Natural killer cell treated with Interleukin-12 subunit alpha and Interleukin-12 subunit beta and Interleukin-15 and Interleukin-18, amount 100 ng/mL, for 72 hours (primary cell): ENCODE results near the gene MTA2. TPM values are rescaled to one million over a fixed set of nuclear protein-coding genes. Genes with fewer than 3 reads are reported as not detected.
A peak's percentile ranks its signal among the peaks of the same experiment; 100 is the strongest.

Source experiments
- ATAC-seq, 2 donors: fragments of 150-1000 bp; cut with Tn5 transposase in 1 of 2; sonication (Bioruptor Pico), chemical (Tn5 transposase) in 1 of 2; 2 replicates each; pipeline ENCODE4 v1.10.0; 2021
- DNase-seq: peaks from one replicate; pipeline ENCODE4 v3.0.0; 2022; ENCODE audit warnings: low spot score
- H3K27ac Mint-ChIP-seq, 2 donors: 1 replicate in 1 of 2; 2 replicates in 1 of 2; pipeline ENCODE4 v1.8.0; 2022; ENCODE audit warnings: mixed read lengths in 2 of 2, mild to moderate bottlenecking in 1 of 2, moderate library complexity in 1 of 2
- H3K27me3 Mint-ChIP-seq, 2 donors: 1 replicate in 1 of 2; 2 replicates in 1 of 2; pipeline ENCODE4 v1.8.0; 2022; ENCODE audit warnings: mixed read lengths in 2 of 2
- H3K36me3 Mint-ChIP-seq: one replicate; pipeline ENCODE4 v1.8.0; 2022; ENCODE audit warnings: mixed read lengths
- H3K4me1 Mint-ChIP-seq, 2 donors: 1 replicate in 1 of 2; 2 replicates in 1 of 2; pipeline ENCODE4 v1.8.0; 2022; ENCODE audit warnings: low read depth in 2 of 2, mixed read lengths in 2 of 2, mild to moderate bottlenecking in 1 of 2
- H3K4me3 Mint-ChIP-seq: one replicate; pipeline ENCODE4 v1.8.0; 2022; ENCODE audit warnings: mixed read lengths
- H3K9me3 Mint-ChIP-seq: 2 replicates; pipeline ENCODE4 v1.8.0; 2022; ENCODE audit warnings: mixed read lengths
- total RNA-seq, 2 donors: library from RNA; stranded (reverse); gene quantifications; one replicate each; pipeline ENCODE4 v1.2.3, GENCODE V29; 2022

Gene MTA2
- total RNA-seq, 2 donors from 2014 or later: 234 to 259 TPM

DNA sequence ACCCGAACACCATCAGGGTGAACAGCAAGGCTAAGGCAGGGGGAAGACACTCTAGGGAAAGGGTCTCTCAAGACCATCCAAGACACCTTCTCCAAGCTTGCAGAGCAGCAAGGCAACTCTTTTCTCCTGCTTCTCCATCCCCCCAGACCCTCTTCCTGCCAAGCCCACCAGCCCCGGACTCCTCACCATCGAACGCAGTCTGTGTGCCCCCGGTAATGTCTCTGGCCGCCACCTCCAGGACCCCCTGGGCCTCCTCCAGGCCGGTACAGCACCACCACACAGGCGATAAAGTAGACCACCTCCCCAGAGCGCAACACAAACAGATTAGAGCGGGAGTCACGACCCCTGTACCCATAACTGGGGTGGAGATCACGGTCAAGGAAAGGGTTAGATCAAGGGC is 7.1 kb upstream of the MTA2 start:
- peak overlapping the region; percentile 25 for H3K4me3 Mint-ChIP-seq
- H3K4me1 Mint-ChIP-seq: peaks cover 38 to 41% of the 10 kb centered on the region in 2 donors
- no peaks in the 10 kb centered on the region for H3K27me3 Mint-ChIP-seq
- H3K36me3 Mint-ChIP-seq: peaks cover 5% of the 10 kb centered on the region
- no peaks in the 10 kb centered on the region for H3K9me3 Mint-ChIP-seq
- ATAC-seq: no peak
- no peak for DNase-seq
- H3K27ac Mint-ChIP-seq: peak overlapping the region; percentile 38 to 47

DNA sequence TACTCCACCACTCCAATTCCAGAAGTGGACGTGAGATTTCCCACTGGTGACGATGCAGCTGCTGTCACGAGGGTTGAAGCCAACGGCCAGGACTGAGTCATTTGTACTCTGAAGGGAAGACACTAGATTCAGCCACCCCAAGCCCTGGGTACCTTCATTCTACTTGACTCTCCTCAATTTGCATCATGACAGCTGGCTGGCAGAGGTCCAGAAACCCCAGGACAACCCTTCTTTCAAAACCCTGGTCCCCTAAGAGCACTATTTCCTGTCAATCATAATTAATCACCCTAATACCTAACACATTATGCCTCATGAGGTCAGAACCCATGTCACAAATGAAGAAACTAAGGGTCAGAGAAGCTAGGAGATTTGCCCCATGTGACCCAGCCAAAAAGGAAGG is 6.0 kb upstream of the MTA2 start:
- H3K27ac Mint-ChIP-seq: peak overlapping the region; percentile 50 to 58

DNA sequence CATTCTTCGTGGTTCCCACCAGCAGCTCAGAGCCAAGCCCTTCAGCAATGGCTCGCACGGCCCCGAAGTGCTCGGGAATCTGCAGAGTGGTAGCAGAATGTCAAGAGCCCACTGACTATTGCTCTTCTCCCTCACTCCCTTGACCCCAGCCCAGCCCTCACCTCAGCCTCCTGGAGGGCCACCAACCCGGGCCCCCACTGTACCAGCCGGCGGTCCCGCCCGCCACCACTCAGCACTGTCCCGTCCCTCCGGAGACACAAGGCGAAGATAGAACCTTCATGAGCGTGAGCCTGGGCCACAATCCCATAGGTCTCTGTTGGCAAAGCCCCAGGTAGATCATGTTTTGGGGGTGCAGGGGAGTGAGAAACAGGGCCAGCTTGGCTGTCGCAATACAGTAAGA is 4.2 kb upstream of the MTA2 start:
- no peak for ATAC-seq
- Mint-ChIP-seq H3K27ac (no peak overlapping the region), H3K9me3 (no peaks in the 10 kb centered on the region), H3K36me3 (peaks cover 11% of the 10 kb centered on the region), H3K4me1 (peaks cover 39 to 45% of the 10 kb centered on the region in 2 donors), H3K27me3 (no peaks in the 10 kb centered on the region), H3K4me3 (no peak overlapping the region)
- DNase-seq: no peak

More for the DNA sequence above, 6.0 kb upstream of the MTA2 start:
- ATAC-seq: no peak
- Mint-ChIP-seq H3K27me3 (no peaks in the 10 kb centered on the region), H3K9me3 (no peaks in the 10 kb centered on the region), H3K4me1 (peaks cover 45% of the 10 kb centered on the region in 2 donors), H3K4me3 (no peak overlapping the region), H3K36me3 (peaks cover 11% of the 10 kb centered on the region)
- DNase-seq: no peak

DNA sequence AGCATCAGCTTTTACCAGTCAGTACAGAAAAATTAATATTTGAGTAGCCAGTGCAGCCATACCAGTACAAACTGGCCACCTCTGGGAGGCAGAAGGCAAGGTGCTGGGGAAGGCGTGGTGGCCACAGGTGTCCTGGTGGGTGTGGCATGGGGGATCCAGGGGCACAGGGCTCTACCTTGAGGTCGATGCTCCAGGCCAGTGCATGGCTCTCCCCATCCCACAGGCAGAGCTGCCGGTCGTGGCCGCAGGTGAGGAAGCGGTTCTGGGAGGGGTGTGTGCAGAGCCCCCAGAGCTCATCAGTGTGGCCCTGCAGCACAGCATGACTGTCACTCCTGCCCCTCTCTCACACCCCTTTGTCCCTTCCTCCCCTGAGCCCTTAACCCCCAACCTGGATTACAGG is 3.8 kb upstream of the MTA2 start:
- H3K27ac Mint-ChIP-seq: no peak overlapping the region
- DNase-seq (no peak), ATAC-seq (no peak)
- H3K36me3 Mint-ChIP-seq: peaks cover 13% of the 10 kb centered on the region
- H3K27me3 Mint-ChIP-seq: no peaks in the 10 kb centered on the region
- H3K9me3 Mint-ChIP-seq: no peaks in the 10 kb centered on the region
- no peak overlapping the region for H3K4me3 Mint-ChIP-seq
- peaks cover 40 to 42% of the 10 kb centered on the region in 2 donors for H3K4me1 Mint-ChIP-seq

DNA sequence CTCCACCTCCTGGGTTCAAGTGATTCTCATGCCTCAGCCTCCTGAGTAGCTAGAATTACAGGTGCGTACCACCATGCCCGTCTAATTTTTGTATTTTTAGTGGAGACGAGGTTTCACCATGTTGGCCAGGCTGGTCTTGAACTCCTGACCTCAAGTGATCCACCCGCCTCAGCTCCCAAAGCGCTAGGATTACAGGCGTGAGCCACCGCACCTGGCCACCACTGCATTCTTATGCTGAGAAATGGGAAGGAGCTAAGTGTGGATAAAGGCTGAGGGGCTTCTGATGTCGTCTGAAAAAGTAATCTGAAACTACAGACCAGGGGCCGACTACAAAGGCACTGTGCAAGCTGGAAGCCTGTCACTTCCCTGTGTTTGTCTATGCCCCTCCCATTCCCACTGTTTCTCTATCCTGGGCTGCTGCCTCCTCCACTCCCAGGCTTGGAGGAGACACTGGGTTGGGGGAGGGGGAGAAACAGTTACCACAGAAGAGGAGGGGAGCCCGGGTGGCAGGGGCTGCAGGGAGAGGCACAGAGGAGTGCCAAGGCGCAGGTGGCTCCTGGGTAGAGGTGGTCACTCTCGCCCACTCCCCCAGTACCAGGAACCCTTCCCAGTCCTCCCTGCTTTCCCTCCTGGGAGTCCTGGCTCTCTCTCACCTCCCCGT is 2.9 kb upstream of the MTA2 start:
- Mint-ChIP-seq H3K9me3 (no peaks in the 10 kb centered on the region), H3K27ac (no peak overlapping the region), H3K4me3 (no peak overlapping the region), H3K4me1 (peaks cover 43% of the 10 kb centered on the region in 2 donors), H3K27me3 (no peaks in the 10 kb centered on the region), H3K36me3 (peaks cover 22% of the 10 kb centered on the region)
- no peak for DNase-seq
- ATAC-seq: no peak

DNA sequence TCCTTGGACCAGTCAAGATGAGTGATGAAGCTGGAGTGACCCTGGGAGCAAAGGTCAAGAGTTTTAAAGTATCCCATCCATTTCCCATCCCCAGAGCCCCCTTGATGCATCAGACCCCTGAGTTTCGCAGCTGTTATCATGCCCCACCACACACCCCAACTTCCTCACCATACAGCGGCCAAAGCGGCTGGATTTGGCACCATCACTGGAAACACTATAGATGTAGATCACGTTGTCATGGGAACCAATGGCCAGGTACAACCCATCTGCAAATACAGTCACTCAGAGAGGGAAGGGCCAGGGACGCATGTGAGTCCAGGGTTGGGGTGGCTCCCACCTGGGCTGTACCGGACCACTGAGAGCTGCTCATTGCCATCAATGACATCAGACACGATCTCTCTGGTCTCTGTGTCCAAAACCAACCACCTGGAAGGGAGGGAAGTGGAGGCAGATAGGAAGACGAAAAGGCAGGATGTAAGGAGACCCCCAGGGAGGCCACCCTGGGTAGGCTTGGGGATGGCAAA is 2.2 kb upstream of the MTA2 start:
- Mint-ChIP-seq H3K9me3 (no peaks in the 10 kb centered on the region), H3K36me3 (peaks cover 29% of the 10 kb centered on the region), H3K27ac (peak overlapping the region; percentile 65 to 68), H3K4me1 (peaks cover 46 to 48% of the 10 kb centered on the region in 2 donors), H3K4me3 (peak overlapping the region; percentile 56), H3K27me3 (no peaks in the 10 kb centered on the region)
- ATAC-seq: no peak
- DNase-seq: no peak

DNA sequence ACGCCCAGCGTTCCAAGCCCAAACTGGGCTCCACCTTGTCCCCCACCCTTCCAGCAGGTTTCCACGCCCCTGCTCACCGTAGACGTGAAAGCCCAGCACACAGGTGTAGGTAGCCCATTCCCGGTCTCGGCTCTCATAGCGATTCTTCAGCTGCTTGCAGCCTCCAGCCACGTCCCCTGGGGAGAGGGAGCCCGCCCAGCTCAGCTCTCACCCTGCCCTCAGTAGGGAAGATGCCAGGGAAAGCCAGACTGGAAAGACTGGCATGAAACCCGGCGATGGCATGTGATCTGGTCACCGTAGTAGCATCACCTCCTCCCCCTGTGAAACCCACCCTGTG is 1.4 kb upstream of the MTA2 start:
- H3K9me3 Mint-ChIP-seq: no peaks in the 10 kb centered on the region
- no peak for DNase-seq
- H3K36me3 Mint-ChIP-seq: peaks cover 36% of the 10 kb centered on the region
- peak overlapping the region; percentile 65 to 68 for H3K27ac Mint-ChIP-seq
- peak overlapping the region; percentile 56 for H3K4me3 Mint-ChIP-seq
- no peak for ATAC-seq
- H3K27me3 Mint-ChIP-seq: no peaks in the 10 kb centered on the region
- H3K4me1 Mint-ChIP-seq: peaks cover 50 to 51% of the 10 kb centered on the region in 2 donors

DNA sequence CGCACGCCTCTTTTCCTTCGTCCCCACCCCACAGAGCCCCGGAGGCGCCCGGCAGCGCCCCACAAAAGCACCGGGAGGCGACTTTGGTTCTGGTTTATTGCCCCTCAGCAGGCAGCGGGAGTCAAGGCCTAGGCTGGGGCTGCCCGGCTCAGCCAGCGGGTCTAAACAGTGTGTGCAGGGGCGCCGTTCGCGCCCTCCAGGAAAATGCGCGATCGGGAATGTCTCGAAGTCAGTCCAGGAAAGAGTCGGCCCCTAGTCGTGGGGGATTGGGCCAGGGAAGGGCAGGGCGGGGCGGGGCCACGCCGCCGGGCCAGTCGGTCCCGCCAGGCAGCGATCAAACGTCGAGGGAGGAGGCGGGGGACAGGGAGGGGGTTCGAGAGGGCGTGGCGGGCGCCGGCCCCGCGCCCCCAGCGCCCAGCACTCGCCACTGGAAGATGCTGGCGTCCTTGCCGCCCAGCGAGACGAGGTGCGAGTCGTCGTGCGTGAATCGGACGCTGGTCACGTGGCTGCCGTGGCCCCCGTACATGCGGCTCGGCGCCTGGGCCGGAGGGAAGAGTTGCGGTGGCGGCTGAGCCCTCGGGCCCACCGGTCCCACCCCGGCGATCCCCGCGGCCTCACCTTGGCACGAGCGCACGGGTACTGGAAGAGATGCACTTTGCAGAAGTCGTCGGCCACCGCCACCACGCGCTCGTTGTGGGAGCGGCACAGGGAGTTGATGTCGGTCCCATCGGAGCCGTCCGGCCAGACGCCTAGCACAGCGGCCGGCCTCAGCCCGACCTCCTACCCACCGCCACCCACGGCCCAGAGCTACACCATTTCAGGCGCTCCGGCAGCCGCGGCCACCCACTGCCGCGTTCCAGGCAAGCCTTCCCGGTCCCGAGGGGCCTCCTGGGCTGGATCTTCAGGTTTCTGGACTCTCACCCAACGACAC is 741 bp upstream of the MTA2 start:
- H3K9me3 Mint-ChIP-seq: no peaks in the 10 kb centered on the region
- H3K4me3 Mint-ChIP-seq: peak overlapping the region; percentile 91
- no peaks in the 10 kb centered on the region for H3K27me3 Mint-ChIP-seq
- peak; percentile 0 to 8 for ATAC-seq
- H3K27ac Mint-ChIP-seq: peak overlapping the region; percentile 89 to 90
- peaks cover 42% of the 10 kb centered on the region for H3K36me3 Mint-ChIP-seq
- H3K4me1 Mint-ChIP-seq: peaks cover 51 to 52% of the 10 kb centered on the region in 2 donors
- DNase-seq: no peak

DNA sequence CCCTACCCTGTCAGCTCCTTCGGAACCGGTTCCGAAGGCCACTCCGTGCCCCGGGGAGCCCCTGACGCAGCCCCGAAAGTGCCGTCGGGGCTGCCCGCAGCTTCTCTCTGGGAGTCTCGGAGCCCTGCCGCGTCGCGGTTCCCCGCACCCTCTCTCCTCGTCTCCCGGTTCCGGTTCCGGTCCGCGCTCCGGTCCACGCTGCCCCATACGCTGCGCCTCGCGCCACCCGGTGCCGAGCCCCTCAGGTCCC is 618 bp downstream of the MTA2 start:
- peaks cover 46% of the 10 kb centered on the region for H3K36me3 Mint-ChIP-seq
- H3K27ac Mint-ChIP-seq: peak overlapping the region; percentile 89 to 90
- H3K4me3 Mint-ChIP-seq: peak overlapping the region; percentile 91
- no peaks in the 10 kb centered on the region for H3K27me3 Mint-ChIP-seq
- DNase-seq (peak; percentile 68), ATAC-seq (peak; percentile 2 to 28)
- peaks cover 53 to 56% of the 10 kb centered on the region in 2 donors for H3K4me1 Mint-ChIP-seq
- H3K9me3 Mint-ChIP-seq: no peaks in the 10 kb centered on the region

DNA sequence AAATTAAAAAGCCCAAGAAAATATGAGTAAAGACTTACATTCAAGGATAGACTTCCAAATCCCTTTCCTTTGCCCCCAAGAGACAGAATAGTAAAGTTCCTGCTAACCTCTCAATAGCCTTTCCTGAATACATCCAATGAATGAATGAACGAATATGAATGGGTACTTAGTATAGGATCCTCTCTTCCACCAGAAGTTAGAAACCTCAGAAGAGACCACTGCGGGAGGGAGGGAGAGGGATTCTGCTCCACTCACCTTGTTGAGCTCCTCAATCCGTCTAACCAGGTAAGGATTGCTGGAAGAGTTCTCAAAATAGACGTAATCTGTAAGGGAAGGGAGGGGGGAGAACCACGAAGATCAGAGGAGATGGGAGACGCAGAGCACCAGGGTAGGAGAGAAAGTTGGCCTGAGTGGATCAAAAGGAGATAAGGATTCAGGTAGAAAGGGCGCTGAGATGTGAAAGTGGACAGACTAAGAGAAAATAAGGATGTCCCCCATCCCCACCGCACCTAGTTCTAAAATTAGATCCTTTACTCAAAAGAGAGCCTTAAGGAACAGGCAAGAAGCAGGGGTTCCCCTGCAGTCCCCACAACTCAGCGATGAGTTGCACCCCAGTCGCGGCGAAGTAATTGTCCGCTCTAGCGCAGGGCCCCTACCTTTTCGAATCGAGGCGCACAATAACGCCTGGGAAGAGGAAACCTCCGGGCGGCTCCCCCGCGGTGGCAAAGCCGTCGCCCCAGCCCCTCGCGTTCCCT is 1.1 kb downstream of the MTA2 start:
- DNase-seq: no peak
- peaks cover 53 to 56% of the 10 kb centered on the region in 2 donors for H3K4me1 Mint-ChIP-seq
- H3K27ac Mint-ChIP-seq: peak overlapping the region; percentile 89 to 90

DNA sequence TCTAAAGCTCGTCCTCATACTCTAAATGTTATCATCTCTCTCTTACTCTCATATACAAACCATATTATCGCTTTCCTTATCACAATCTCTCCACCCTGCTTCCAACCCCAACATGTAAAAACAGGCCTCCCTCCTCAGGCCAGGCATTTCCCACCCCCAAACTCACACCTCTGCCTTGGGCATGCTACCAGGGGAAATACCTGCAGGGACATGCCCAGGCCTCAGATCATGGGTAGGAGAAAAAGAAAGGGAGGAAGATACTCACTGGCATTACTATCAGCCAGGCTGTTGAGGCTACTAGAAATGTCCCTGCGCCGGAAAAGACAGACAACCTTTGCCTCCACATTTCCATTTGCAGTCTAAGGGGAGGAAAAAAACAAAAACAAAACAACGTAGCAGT is 1.8 kb downstream of the MTA2 start:
- peaks cover 46% of the 10 kb centered on the region for H3K36me3 Mint-ChIP-seq
- H3K27ac Mint-ChIP-seq: peak overlapping the region; percentile 89 to 90
- peak; percentile 72 for DNase-seq
- H3K4me3 Mint-ChIP-seq: peak overlapping the region; percentile 91
- H3K4me1 Mint-ChIP-seq: peaks cover 50 to 56% of the 10 kb centered on the region in 2 donors
- no peak for ATAC-seq
- H3K9me3 Mint-ChIP-seq: no peaks in the 10 kb centered on the region
- H3K27me3 Mint-ChIP-seq: no peaks in the 10 kb centered on the region

More for the DNA sequence above, 1.1 kb downstream of the MTA2 start:
- Mint-ChIP-seq H3K36me3 (peaks cover 46% of the 10 kb centered on the region), H3K4me3 (peak overlapping the region; percentile 91), H3K27me3 (no peaks in the 10 kb centered on the region), H3K9me3 (no peaks in the 10 kb centered on the region)
- ATAC-seq: no peak

DNA sequence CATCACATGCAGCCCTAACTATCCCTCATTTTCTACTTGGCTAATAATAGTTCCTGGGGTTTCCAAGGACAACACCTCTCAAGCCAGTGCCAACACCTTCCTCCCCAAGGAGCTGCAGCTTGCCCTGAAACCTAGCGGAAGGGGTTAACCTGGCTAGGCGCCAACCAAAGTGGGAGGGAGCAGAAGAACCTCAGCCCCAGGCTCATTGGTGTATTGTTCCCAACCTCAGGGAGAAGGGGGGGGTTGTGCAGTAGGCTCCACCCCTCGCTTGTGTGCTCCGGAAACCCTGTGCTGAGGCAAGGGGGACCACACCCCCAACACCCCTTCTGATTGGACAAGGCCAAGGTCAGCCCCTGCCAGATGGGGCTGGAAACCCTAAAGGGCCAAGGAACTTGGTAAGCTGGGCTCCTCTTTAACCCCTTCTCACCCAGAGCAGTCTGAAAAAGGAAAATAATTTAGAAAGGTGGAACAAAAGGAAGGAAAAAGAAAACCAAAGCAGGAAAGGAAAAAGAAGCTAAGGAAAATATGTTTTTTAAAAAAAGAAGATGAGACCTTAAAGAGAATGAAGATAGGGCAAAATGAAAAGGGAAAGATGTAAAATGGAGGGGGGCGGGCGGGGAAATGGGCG is 2.5 kb downstream of the MTA2 start:
- Mint-ChIP-seq H3K27ac (peak overlapping the region; percentile 89 to 90), H3K4me1 (peaks cover 50 to 61% of the 10 kb centered on the region in 2 donors)

DNA sequence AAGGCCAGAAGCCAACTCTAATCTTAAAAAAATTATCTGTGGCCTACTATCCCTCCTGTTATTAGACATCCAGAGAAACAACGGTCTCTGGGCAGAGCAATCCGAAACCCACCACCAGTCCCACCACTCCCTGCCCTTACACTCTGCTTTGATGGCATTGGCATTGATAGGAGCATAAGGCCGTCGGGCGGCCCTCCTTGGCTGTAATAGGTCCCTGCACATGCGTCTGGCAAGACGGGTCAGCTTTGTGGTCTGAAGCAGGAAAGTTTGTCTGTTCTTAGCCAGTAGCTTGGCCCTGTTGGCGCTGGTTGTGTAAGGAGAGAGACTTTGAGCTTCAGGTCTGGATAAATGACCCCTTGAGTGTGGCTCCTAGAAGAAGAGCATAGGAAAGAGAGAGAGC is 6.5 kb downstream of the MTA2 start:
- peak overlapping the region in 1 of 2 donors; percentile 96 for H3K27ac Mint-ChIP-seq
- ATAC-seq (no peak), DNase-seq (no peak)
- no peak overlapping the region for H3K4me3 Mint-ChIP-seq
- H3K27me3 Mint-ChIP-seq: no peaks in the 10 kb centered on the region
- H3K9me3 Mint-ChIP-seq: no peaks in the 10 kb centered on the region
- H3K36me3 Mint-ChIP-seq: peaks cover 43% of the 10 kb centered on the region
- H3K4me1 Mint-ChIP-seq: peaks cover 52 to 75% of the 10 kb centered on the region in 2 donors

More for the DNA sequence above, 2.5 kb downstream of the MTA2 start:
- DNase-seq (peak; percentile 98), ATAC-seq (peak; percentile 87 to 89)
- no peaks in the 10 kb centered on the region for H3K9me3 Mint-ChIP-seq
- peaks cover 52% of the 10 kb centered on the region for H3K36me3 Mint-ChIP-seq
- H3K4me3 Mint-ChIP-seq: peak overlapping the region; percentile 91
- no peaks in the 10 kb centered on the region for H3K27me3 Mint-ChIP-seq
